Midbrain (tissue), 1 donor: ENCODE data around the gene DYNC1LI1.
"Not testable (repeated sequence)": the region's sequence is repeated elsewhere in the genome, so short reads cannot be mapped to it uniquely, and the experiment has no call there.

Experiments used
- DNase-seq: peaks from one replicate; lab custom pipeline; 2025; lab: John Stamatoyannopoulos, UW

DYNC1LI1 gene

GRCh38 chr3:32531010-32531647 is 39.5 kb downstream of the DYNC1LI1 start:
- DNase-seq = no peak

- no peak for DNase-seq
Measured at GRCh38 chr3:32525720-32526119, 44.9 kb downstream of the DYNC1LI1 start.

DNA sequence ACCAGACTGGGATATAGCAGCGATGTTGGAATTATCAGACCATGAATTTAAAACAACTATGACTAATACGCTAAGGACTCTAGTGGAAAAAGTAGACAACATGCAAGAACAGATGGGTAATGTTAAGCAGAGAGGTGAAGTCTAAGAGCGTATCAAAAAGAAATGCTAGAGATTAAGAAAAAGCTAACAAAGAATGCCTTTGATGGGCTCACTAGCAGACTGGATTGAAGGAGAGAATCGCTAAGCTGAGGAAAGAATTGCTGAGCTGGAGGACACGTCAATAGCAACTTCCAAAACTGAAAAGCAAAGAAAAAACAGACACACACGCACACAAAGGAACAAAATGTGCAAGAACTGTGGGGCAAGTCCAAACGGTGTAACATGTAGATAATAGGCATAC is 48.0 kb downstream of the DYNC1LI1 start:
- no peak for DNase-seq

DNA sequence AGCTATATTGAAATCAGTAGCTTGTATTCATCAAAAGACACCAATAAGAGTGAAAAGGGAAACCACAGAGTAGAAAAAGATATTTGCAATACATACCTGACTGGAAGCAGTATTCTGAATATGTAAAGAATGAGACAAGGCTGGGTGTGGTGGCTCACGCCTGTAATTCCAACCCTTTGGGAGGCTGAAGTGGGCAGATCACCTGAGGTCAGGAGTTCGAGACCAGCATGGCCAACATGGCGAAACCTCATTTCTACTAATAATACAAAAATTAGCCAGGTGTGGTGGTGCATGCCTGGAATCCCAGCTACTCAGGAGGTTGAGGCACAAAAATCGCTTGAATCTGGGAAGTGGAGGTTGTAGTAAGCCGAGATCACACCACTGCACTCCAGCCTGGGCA is 51.7 kb downstream of the DYNC1LI1 start:
- DNase-seq = not testable (repeated sequence)

- DNase-seq = not testable (repeated sequence)
Measured at GRCh38 chr3:32516751-32517150, 53.9 kb downstream of the DYNC1LI1 start.

DNA sequence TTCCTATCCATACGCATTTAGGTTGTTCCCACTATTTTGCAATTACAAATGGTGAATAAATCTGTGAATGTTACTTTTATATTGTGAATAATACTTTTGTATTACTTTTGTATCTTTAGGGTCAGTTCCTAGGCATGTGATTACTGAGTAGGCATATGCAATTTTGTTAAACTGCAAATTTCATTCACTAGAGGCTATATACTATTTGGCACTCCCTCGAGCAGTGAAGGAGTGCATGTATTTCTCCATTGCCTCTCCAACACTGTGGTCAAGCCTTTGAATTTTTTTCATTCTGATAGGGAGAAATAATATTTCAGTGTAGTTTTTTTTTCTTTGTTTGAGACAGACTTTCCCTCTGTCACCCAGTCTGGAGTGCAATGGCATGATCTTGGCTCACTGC is 59.7 kb downstream of the DYNC1LI1 start:
- no peak for DNase-seq

- DNase-seq = peak; percentile 83
Measured at GRCh38 chr3:32510075-32510724, 60.5 kb downstream of the DYNC1LI1 start.

GRCh38 chr3:32508711-32509110 is 61.9 kb downstream of the DYNC1LI1 start:
- DNase-seq = no peak

GRCh38 chr3:32506466-32506865 is 64.2 kb downstream of the DYNC1LI1 start:
- no peak for DNase-seq

GRCh38 chr3:32502946-32503286 is 67.7 kb downstream of the DYNC1LI1 start:
- DNase-seq = no peak

- DNase-seq = peak; percentile 83
Measured at GRCh38 chr3:32502118-32502945, 68.3 kb downstream of the DYNC1LI1 start, which contains the start of gene CMTM6. Gene CMTM6 (minus strand): TSS chr3:32502852. CDS start chr3:32502745, 107 bp downstream.

- no peak for DNase-seq
Measured at GRCh38 chr3:32501783-32502117, 68.9 kb downstream of the DYNC1LI1 start.

- no peak for DNase-seq
Measured at GRCh38 chr3:32500880-32501782, 69.5 kb downstream of the DYNC1LI1 start.

- DNase-seq = no peak
Measured at GRCh38 chr3:32500231-32500630, 70.4 kb downstream of the DYNC1LI1 start.

- no peak for DNase-seq
Measured at GRCh38 chr3:32499585-32499984, 71.1 kb downstream of the DYNC1LI1 start.

- no peak for DNase-seq
Measured at GRCh38 chr3:32498992-32499391, 71.7 kb downstream of the DYNC1LI1 start.

DNA sequence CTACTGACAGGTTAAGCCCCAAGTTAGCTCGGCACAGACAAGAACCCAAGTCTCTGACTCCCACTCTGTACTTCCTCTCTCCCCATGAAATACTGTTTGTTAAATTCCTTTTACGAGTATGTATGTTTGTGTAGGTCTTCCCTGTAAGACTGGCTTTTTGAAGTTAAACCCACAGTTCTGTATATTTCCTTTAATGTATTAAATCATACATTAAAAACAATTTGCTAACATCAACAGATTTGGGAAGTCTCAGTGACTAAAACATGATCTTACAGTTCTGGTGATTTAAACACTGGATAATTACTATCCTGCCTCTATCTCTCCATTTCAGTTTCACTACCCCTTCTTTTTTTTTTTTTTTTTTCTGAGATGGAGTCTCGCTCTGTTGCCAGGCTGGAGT is 72.4 kb downstream of the DYNC1LI1 start:
- DNase-seq = no peak

DNA sequence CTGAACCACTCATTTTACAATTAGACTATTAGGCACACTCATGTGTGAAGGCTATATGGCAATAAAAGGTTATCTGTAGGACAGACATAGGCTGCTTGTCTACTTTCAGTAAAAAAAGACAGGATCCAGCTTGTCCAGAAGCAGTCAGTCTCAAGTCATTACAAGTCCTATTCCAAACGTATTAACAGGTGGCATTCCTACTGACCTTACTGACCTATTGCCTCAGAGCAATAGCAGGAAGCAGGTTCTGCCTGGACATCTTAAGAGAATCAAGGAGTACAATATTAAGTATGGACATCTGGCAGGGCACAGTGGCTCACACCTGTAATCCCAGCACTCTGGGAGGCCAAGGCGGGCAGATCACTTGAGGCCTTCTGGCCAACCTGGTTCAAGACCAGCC is 75.0 kb downstream of the DYNC1LI1 start:
- DNase-seq = no peak

GRCh38 chr3:32495085-32495484 is 75.6 kb downstream of the DYNC1LI1 start:
- no peak for DNase-seq

DNA sequence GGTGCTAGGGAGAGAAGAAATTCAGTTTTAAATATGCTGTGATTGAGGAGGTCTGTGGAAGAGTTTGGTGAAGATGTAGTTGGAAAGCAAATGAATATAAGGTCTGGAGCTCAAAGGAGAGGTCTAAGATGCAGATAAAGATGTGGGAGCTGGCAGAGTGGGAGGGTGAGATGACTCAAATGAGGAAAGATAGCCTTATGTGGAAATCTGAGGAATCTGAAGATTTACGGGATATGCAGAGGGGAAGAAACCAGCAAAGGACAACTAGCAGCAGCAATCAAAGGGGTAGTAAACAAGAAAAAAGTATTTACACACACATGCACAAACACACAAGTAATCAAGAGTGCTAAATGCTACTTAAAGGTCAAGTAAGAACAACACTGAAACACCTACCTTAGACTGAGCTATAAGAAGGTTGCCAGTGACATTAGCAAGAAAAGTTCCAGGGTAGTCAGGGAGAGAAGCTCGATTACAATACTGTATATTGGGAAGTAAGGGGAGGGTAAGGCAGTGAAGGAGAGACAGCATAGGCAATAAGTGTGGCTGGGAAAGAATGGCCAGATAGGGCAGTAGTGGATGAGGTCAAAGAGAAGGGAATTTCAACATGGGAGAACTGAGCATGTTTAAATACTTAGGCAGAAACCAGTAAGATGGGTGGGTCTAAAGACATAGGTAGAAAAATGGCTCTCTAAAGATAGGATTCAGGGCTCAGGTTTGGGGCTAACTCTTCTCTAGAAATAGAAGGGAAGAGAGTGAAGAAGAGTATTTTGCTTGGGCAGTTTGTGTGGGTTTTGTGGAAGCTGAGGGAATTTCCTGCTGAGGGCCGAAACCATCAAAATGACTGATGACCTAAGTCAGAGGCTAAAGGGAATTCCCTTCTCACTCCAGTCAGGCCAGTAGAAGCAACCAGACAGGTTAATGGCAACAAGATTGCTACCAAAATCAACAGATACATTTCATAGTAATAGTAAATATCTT is 76.9 kb downstream of the DYNC1LI1 start:
- DNase-seq = no peak
